GM19240 (cell line): ENCODE measurements around the gene TSSC4.

Source experiments
- DNase-seq: peaks from one replicate; pipeline ENCODE4 v3.0.0; 2011; ENCODE audit warnings: low spot score; ENCODE audit not compliant: insufficient read length

Gene TSSC4

DNA sequence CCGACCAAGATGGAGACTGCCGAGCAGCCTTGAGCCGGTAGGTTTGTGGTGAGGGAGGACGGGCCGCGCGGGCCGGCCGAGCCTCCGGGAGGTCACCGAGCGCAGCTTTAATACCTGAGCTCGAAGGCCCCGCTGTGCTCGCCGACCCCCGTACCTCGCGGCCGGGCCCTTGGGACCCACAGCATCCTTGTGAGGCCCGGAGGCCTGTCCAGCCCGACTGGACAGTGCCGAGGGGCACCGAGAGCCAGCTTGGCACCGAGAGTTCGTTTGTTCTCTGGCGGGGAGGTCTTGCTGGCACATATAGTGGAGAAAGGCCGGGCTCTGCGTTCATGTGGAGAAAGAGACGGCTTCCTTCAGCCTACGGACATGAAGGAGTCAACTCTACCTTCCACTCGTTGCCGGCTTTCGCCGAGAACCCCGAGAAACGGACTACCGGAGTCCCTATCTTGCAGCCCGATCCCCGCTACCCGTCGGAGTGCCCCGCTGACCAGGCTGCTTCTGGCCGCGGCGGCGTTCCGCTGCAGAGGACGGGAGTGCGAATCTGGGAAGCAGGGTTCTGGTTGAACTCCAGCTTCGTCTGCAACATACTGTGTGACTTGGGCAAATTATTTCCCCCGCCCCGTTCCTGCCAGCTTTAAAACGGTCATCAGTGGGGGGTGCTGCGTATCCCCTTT, 349 bp downstream of the TSSC4 start:
- DNase-seq, result no peak

DNA sequence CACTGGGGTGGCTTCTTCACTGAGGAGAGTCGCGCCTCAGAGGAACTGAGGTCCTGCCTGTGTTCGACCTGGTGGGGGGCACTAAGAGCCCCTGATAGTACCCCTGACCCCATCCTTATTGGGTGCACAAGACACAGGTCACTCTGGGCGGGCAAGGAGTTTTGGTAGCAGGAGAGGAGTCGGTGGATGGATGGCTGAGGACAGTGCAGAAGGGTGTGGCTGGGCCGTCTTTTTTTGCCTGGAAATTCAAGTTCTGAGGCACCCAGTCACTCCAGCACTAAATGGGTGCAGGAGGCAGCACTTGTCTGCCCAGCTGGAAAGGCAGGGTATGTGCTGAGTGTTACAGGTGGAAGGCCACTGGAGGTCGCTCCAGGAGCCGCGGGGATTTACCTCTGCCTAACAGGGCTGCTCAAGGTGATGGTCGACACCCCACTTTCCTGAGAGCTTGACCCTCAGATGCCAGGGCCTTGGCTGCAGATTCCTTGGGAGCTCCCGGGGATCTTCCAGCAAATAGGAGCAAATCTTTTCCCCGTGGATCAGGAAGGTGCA, 960 bp downstream of the TSSC4 start:
- DNase-seq, result no peak

- no peak for DNase-seq
Measured at GRCh38 chr11:2402106-2402505, 1.6 kb downstream of the TSSC4 start.

DNA sequence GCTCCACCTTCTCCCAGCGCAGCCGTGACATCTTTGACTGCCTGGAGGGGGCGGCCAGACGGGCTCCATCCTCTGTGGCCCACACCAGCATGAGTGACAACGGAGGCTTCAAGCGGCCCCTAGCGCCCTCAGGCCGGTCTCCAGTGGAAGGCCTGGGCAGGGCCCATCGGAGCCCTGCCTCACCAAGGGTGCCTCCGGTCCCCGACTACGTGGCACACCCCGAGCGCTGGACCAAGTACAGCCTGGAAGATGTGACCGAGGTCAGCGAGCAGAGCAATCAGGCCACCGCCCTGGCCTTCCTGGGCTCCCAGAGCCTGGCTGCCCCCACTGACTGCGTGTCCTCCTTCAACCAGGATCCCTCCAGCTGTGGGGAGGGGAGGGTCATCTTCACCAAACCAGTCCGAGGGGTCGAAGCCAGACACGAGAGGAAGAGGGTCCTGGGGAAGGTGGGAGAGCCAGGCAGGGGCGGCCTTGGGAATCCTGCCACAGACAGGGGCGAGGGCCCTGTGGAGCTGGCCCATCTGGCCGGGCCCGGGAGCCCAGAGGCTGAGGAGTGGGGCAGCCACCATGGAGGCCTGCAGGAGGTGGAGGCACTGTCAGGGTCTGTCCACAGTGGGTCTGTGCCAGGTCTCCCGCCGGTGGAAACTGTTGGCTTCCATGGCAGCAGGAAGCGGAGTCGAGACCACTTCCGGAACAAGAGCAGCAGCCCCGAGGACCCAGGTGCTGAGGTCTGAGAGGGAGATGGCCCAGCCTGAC, 2.5 kb downstream of the TSSC4 start:
- no peak for DNase-seq

GRCh38 chr11:2404735-2405196, 4.2 kb downstream of the TSSC4 start:
- no peak for DNase-seq

DNA sequence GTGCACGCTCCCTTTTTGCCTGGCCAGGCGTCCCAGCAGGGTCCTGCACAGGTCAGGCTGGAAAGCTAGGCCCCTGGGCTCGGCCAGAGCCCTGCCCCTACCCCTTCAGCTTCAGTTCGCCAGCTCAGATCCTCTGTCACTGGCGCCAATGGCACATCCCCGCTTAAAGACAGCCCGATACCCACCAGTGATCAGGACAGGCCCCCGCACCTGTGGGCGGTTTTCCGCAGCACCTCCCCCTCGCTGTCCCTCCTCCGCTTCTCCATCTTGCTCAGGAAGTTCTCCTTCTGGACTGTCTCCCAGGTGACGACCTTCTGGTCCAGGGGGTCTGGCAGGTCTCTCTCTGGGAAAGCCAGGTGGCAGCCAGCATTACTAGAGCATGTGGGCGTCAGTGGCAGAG, 5.9 kb downstream of the TSSC4 start:
- DNase-seq, result no peak

DNA sequence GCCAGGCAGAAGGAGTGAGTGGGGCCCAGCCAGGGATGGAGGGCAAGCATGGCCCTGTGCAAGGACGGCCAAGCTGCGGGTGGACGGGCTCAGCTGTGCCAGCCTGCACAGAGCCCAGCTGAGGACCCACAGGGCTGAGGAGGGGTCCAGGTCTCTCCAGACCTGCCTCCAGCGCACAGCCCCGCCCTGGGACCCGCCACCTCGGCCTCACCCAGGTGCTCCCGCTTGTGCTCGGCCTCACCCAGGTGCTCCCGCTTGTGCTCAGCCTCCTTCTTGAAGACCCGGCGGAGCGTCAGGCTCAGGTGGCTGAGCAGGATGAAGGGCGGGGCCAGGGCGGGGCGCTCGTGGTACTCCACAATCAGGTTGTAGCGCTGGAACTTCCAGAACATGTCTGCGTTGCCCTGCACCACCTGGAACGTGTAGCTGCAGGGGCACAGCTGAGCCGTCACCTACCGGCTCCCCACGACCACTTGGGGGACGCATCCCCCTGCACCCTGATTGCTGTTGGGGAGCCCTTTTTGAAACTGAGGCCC, 6.4 kb downstream of the TSSC4 start:
- no peak for DNase-seq

DNA sequence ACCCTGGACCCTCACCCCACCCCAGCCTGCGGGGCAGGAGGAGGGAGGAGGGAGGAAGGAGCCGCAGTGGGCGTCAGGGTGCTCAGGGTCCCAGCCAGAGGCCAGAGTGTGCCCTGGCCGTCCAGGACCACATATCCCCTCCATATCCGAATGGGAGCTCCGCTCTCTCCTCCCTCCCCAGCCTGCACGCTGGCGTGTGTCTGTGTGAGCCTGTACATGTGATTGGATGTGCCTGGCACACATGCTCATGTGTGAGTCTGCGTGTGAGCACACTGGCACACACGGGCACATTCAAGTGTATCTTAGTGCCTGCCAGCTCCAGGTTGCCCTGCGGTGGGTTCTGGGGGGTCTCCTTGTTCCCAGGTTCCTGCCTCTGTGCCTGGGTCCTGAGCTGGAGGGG, 8.1 kb downstream of the TSSC4 start:
- DNase-seq, result no peak

- DNase-seq, result no peak
Measured at GRCh38 chr11:2409126-2409525, 8.6 kb downstream of the TSSC4 start.

DNA sequence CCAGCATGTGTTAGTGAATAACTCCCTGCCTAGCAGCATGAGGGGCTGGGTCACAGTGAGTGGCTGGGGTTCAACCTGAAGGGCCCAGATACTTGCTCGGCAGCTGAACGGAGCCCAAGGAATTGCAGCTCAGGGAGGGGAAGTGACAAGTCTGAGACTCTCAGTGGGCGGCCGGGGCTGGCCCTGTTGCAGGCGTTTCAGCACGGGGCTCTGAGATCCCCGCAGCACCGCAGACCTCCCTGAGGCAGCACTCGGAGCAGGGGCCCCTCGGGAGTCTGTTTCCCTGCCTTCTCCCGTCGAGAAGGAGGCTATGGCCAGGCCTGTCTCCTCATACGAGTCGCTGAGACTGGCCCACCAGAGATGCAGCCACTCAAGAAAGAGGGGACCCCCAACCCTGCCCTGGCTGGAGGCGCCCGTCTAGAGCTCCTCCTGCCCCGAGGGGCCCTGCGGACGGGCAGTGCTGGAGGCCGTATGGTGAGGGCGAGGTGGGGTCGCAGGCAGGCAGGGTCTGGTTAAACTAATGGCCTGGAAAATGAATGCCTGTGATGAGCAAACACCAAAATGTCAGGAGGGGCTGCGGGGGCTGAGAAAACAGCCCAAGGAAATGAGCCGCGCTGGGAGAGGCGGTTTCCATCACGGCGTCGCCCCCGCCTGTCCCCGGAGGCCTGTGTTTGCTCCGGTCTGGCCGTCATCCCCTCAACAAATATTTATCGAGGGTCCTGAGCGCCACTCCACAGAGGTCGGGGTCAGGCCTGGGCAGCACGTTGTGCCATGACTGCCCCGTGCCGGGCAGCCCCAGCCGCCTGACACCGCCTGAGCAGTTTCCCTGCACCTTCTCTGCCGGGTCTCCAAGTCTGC, 9.3 kb downstream of the TSSC4 start:
- DNase-seq, result no peak

DNA sequence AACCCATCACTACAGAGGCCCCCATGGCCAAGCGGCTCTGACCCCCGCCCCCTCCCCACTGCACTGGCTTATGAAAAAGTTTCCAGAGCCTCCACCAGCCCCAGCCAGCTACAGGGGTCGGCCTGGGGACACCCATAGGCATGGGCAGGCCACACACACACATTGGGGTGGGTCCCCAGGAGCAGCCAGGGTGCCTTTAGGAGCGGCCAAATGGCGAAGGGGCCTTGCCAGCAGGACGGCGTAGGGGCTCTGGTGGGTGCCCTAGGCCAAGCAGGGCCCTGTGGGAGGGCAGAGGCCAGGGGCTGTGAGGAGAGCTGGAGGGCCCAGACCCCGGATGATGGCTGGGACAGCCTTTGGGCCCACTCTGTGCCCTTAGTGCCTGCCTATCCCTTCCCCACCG, 10.1 kb downstream of the TSSC4 start:
- no peak for DNase-seq

GRCh38 chr11:2411446-2412305, 11.1 kb downstream of the TSSC4 start:
- DNase-seq, result no peak

DNA sequence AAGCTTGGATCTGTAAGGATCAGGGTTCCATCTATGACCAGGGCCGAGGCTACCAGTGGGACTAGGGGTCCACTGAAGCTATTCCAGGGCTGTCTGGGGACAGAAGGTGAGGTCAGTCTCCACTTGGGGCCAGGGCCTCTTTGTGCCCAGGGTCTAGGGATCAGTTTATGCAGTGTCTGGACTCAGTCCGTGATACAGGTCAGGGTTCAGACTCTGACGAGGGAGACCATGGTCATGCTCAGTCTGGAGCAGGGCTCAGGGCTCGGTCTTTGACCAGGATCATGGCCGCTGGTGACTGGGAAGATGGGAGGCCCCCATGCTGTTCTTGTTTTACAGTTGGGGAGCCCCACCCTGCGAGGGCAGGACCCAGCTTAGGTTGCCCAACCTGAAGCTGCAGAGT, 11.8 kb downstream of the TSSC4 start:
- DNase-seq, result no peak

GRCh38 chr11:2413742-2414579, 13.4 kb downstream of the TSSC4 start:
- no peak for DNase-seq

DNA sequence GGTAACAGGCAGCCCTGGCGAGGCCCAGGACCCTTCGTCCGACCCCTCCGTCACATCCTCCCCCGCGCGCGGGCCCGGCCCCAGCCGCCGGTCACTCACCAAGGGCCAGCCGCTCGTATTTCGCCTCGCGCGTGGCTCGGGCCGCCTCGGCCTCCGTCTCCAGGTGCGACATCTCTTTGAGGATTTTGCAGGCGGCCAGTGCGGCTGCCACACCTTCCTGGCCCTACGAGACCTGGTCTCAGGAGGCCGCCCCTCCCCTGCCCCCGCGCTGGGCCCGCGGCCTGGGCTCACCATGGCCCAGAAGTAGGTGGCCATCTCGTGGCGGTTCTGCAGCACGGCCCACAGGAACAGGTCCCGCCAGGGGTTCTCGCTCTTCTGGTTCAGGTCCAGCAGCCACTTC, 14.1 kb downstream of the TSSC4 start:
- DNase-seq, result no peak

- DNase-seq, result no peak
Measured at GRCh38 chr11:2415171-2415570, 14.6 kb downstream of the TSSC4 start.

DNA sequence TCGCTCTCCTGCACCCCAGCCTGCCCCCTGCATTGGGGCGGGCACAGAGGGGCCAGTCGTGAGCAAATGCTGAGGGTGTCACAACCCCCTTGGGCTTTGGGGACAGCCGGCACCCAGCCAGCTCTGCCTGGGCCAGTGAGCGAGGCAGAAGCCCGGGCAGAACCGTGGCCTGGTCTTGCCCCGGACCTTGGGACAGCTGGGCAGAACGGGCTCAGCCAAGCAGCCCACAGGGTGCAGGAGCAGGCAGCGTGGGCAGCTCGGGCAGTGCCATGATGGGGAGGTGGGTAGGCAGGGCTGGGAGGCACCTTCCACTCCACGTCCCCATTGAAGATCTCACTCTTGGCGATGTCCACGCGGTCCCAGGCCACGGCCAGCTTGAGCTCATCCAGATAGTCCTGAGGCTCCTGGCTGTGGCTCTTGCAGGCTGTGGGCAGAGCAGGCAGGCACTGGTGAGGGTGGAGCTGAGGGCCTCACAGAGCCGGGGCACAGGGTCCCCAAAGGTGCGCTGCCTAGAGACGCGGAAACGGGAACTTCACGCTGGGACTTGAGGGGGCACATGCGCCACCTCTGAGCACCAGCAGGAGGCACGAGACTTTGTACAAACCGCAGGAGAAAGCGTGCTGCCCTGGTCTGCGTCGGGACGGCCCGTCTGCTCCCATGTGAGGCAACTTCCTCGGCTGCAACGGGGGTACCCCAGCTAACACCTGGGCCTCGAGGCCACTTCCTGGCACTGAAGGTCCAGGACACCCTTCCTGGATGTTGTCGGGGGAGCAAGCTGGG, 15.2 kb downstream of the TSSC4 start:
- no peak for DNase-seq

- DNase-seq, result no peak
Measured at GRCh38 chr11:2416765-2417164, 16.2 kb downstream of the TSSC4 start.
